Measurements from ENCODE around the gene SLC9A9.

SLC9A9 gene

DNA sequence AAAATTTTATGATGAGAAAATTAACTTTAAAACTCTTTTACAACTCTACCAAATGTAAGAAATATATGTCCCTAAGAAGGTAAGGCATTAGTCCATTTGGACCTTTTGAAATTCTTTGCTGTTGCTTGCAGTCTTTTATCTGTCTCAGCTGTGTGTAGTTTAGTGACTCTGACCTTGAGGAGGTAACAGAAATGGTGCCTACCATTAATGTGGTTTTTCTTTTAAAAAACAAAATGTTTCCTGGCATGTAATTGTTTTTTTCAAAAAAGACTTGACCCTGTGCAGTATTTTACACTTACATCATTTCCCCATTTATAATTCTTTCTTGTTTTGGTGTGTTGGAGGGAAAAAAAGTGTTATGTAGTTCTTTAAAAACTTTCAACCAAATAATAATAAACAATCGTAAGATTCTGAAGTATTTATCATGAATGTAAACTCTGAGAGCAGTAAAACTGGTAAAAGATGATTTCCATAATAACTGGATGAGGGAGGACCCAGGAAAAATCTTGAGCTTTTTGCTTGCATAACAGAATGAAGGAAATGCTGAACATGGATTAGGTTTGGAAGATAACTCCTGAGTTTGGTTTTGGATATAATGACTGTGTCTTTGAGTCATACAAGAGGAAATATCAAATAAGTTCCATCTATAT is 503.6 kb downstream of the SLC9A9 start:
- no peak for DNase-seq

DNA sequence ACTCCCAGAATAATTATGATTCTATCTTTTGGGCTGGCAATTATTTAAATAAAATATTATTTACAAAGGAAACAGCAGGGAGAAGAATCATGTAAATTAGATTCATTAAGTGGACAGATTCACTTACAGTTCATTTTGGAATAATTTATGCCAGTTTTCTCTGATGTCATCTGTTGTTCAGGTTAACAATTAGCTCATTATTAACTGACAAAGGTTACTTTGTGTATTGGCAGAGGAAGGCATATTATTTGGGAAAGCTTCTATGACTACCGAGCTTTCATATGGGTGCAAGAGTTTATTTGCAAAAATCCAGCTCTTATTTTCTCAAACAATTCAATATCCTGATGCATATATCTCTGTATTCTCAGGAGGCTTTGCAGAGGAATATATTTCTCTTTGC is 504.3 kb downstream of the SLC9A9 start:
- no peak for DNase-seq

DNA sequence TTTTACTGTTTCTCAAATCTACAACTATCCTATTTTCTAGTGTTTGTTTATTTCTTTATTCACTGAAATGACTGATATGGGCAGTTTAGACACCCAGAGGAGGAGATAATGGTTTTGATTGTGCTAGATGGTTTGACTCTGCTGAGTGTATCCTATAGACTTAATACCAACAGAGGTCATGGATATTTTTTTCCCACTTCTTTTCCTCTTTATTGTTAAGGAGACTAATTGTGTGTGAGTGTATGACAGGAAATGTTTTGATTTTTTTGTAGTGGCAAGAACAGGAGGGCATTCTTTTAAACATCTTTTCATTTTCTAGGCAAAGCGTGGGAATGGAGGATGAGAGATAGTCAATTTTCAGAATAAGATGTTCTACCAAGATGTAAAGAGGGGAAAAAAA is 505.2 kb downstream of the SLC9A9 start:
- DNase-seq: no peak

DNA sequence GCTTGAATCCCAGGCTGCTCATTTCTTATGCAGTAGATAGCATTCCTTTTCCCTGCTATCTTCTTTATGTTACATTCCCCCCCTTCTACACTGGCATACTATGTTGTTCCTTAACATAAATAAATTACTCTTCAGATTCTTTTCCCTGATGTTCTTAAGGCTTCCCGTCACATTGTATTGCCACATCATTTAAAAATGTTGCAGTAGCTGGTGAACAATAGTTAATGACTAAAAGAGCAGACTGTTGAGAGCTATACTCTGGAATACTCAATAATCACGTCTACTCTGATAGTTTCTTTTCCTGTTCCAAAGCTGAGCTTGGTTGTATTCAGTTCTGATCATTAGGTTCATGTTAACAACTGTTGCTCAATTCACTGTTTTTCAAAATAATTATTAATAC is 508.8 kb downstream of the SLC9A9 start:
- no peak for DNase-seq

DNA sequence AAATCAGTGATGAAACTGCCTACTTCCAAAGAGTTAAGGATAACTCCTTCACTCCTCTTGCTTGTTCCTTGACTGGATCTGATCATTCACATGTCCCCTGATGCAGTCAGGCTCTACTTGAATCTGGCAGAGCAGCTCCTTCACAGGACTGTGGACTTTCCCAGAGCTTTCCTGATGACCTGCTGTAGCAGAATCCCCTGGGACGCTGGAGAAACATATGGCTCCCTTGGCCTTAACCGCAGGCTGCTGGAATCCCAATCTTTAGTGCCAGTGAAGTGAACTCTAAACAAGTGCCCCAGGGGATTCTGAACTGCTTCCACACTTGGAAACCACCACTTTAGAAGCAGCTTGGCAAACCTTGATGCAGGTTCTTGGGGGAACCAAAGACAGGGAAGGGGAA is 510.9 kb downstream of the SLC9A9 start:
- no peak for DNase-seq

DNA sequence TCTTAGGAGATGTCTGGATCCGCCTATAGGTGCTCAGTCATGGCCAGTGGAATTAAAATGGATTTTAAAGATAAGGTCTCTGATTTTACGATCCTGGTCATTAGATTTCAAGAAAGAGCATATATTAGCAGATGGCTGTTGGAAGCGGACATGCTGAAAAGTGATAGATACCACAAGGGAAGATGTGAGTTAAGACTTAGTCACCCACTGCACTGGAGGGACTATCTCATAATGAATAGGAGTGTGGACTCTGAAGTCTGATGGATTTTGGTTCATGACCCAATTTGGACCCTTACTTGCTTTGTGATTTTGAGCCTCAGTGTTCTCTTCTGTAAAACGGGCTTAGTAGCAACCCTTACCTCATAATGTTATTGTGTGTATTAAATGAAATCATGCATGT is 514.0 kb downstream of the SLC9A9 start:
- no peak for DNase-seq

DNA sequence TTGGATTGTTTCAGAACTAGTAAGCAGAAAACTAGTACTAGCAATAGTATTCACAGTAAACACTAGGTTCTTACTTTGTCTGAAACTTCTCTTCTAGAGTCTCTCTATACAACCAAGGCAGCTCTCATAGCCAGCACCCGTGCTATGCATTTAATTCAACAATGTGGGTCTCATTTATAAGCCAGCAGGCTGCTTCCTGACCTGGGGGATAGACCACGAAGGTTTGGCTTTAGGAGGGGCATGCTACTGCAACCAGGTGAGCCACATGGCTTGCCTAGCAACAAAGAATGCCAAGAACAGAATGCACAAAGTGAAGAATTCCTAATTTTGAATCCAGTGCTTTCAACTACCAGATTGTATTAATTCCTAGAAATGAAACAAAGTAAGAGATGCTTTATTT is 514.9 kb downstream of the SLC9A9 start:
- no peak for DNase-seq

DNA sequence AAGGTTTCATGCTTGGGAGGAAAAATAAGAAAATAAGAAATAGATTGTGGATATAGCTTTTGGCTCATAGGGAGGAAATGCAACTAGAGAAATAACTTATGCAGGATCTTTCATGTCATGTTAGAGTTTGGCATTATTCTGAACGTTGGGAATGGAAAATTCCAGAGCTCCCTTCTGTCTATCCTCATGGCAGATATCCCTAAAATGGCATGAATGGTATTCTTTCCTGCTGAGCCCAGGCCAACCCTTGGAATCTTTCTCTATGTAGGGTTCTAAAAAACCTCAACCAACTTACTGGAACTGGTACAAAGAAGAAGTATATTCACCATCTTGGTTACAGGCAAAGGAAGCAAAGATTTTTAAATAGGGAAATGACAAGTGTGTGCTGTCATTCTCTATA is 516.2 kb downstream of the SLC9A9 start:
- no peak for DNase-seq

DNA sequence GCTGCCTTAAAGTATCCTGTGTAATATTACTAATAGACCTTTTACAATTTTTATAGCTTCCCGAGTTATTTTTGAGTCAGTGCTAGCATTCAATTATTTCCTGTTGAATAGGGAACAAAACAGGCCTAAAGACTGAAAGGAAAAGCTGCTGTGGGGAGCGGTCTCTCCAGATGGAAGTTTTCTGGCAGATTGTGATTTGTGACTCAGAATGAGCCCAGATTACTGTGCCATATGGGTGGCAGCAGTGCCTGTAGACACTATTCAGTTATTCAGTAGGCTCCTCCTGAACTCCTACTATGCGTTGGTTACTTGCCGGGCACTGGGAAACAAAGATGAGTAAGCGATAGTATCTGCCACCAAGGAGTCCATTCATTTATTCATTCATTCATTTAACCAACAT is 516.9 kb downstream of the SLC9A9 start:
- no peak for DNase-seq

DNA sequence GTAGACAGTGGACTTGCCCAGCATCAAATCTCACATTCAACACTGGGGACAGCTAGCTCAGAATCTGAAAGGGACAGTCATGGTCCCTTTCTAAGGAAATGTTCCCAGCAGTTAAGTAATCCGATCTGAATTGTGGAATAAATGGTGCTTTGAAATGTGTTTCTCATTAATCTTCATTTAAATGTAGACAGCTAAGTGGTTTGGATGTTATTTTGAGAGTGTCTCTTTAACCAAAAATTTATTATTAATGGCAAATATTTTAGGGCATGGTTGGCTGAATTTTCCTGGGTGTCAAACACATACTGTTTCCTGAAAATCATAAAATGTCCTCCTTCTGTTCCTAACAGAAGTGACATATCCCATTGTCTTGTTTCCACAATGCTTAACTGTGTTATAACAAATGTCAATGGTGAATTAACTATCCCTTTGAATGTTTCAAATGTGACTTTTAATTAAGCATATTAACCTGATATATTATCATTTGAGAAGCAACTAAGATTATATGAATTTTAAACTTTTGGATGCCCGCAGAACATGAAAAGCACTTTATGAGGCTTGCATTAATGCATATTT is 517.9 kb downstream of the SLC9A9 start:
- DNase-seq: no peak

DNA sequence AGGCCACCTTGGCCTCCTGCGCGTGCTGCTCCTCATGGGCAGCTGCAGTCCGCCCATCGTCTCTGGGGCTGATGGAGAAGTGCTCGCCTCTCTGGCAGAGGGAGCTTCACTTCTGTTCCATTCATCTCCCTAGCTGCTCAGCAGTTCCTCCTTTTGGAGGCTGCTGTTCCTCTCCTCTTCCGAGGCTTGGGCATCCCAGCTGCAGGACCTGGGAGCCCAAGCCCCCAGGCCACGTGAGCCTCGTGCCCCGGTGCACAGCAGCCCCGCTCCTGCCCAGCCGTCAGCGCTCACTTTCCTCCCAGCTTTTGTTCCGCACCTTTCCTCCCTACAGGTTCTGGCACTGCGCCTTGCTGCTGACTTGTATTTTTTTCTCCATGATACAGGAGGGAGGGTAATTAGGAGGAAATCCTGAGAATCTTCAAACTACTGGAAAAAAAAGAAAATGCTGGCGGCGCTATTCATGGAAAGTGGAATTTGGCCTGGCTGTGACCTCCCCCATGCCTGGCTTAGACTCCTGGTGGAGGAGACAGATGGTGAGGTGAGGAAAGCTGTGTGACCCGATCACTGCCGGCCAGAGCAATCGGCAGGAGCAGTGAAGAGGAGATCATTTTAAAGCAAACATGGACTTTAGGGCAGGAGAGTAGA is 518.6 kb downstream of the SLC9A9 start:
- DNase-seq: no peak

DNA sequence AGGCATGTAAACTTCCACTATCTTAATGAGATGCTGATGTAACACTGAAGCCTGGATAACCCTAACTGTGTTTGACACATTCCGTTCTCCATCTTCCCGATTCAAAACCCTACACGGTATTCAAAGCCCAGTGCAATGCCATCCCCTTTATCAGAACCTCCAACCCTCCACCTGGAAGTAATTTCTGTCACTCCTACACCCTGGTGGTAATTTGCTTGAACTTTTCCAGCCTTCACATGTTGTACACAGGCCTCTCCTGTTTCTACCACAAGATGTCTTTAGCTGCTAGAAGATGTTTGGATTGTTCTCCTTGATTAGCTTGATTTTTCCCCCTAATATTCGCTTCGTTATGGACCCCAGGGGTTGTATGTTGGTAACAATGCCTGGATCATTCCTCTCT is 519.8 kb downstream of the SLC9A9 start:
- DNase-seq: no peak

DNA sequence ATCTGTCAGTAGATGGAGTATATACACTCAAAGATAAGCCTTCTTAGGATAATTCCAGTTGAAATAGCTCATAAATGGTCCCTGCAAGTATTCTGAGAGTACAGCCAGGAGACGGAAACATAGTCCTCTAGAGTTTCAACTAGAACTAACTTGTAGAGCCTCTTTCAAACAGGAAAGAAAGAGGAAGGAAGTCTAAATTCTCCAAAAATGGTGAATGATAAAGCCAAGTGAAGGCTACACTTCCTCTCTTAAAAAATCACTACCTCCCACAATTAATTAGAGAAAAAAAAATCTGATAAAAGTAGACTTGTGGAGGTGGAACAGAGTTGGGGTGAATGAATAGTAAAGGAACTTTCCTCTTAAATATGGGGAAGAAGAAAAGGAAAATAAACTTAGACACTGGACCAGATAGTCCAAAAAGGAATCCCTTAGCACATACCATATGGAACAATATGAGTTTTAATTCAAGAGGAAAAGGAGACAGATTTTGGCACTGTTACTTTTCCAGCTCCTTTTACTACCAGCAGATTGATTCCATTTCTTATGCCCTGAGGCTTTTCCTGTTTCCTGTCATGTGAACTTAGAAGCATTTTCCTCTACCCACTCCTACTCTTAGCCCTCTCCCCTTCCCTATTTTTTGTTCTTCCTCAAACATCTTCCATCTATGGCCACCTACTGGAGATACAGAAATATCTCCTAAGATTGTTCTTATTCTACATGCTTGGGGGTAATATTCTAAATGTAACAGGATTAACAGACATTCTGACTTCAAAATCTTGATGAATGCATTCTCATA is 521.1 kb downstream of the SLC9A9 start:
- peak; percentile 26 for DNase-seq

DNA sequence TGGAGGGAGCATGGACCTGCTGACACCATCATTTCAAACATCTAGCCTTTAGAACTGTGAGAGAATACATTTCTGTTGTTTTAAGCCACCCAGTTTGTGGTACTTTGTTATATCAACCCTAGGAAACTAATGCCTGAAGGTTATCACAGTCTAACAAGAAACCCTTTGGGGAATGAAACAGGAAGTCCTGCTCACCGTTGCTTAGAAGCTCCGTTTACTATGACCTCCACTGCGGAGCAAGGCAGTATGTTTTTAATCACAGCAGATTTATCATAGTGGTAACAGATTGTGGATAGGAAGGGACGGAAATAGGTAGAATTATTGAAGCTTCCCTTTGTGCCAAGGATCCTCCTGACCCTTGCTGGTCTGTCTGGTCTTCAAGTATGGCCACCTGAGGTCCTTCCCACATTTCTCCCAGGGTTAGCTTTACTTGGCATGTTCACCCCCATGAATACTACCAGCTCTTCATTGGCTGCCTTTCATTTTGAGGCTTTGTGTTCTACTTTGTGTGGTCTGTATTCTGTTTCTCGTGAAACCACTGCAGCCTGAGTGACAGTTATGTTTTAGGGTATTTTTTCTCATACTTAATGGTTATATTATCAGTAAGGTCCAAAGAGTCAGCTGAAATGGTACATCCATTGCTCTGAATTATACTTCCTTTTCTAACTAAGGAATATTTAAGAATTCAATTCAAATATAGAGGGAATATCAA is 527.1 kb downstream of the SLC9A9 start:
- no peak for DNase-seq

DNA sequence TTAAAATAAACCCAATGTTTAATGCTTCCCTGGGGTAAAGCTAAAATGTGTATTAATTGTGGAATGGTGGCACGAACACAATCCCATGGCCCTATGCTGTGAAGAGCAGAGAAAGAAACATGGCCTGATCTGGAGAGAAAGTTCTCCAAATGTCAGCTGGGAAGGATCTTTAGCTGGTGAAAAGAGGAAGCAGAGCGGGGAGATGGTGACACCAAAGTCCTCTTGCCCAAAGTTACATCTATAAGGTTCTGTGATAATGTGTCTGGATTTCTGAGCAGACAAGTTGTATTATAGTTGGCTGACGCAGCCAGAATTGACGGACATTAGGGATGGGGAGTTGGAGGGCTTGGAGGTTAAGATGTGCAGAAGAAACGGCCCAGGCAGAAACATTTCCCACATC is 532.5 kb downstream of the SLC9A9 start:
- DNase-seq: no peak

DNA sequence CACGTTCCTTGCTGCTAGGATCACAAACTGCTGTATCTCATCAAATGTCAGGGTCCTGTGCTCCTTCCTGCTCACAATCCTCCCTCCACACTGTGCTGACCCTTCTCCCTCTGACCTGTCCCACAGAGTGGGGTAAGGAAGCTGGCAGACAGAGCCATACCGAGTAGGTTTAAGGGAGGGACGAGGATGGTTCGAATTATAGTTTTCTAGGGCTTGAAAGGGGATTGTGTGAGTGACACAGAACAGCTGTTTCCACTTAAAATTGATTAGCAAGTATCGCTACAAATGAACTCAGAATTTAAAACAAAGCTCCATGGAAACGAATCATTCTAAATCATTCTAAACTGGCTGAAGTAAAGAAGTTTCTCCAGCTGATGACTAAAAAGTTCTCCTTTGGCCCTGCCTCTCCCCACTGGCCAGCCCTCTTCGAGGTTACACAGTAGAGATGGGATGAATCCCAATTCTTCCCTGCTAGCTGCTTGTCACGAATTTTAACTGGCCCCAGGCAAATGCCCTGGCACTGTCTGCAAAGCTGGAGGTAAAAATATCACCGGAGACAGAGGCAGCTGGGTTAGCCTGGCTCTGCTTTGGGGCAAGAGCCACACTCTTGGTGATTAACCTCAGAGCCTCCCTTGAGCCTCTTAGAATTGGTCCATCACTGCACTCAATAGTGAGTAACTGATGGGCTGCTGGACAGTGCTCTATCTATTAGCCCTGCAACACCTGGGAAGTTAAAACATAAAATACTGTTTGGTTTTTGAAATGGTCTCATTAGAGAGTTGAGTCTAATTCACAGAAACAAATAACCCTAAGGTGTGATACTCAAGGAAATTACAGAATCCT is 533.8 kb downstream of the SLC9A9 start:
- DNase-seq: no peak

DNA sequence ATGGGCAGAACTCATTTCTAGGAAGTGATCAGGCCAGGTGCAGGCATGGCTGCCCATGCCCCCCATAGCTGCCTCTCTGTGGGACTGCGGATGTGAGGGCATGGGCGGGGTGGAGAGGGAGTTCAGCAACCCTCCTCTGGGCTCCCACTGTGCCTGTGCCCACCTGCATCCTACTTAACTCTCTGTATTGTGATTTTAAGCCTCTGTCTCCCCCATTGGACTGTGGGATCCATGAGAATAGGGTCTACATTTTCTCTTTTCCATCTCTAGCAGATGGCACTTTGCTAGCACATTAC is 534.4 kb downstream of the SLC9A9 start:
- DNase-seq: no peak

DNA sequence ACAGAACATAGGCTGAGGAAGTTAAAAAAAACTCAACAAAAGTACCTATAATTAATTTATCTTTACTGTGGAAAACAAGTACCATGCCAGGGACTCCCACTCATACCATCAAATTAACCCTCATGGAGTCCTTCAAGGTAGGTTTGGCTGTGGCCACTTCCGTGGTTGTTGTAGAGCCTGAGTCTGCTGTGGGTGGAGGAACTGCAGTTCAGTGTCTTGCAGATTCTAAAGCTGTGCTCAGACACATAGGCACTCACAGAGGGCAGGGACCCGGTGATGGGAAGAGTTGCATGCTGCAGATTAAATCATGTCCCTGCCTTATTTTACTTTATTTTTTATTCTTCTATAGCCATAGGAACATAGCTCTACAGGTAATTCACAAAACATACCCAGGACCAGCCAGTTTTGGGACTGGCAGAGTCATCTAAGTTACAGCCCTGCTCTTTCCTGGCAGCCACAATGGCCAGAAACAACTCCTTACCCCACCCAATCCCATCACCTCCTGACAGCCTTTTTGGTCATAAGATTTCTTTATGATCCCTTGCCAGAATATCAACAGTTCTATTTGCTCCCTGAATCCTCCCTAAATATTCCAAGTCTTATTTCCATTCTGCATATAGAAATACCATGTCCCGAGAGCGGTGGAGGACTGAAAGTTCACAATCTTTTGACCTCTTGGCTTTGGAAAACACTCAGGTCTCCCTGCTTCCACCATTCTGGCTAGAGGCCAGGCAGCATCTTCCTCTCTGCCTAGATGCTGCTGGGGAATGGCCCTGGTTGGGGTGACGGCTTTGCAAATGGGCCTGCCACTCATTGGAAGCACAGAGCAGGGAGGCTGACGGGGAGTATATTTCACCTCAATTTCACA is 535.0 kb downstream of the SLC9A9 start:
- DNase-seq: no peak

DNA sequence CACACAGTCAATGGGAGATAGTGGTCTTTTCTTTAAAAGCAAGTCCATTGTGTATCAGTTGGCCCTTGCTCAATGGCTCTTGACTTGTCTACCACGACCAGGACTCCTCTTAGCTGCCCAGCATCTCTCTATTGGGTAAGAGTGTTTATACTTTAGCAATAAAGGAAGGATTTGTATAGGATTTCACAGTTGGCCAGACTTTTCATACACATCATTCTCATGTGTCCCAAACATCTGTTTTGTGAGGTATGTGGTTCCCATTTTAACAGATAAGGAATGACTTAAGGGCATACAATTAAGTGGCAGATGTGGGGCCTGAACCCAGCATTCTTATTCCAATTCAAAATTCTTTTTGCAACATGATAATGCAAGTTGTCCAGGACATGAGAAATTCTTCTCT is 537.2 kb downstream of the SLC9A9 start:
- DNase-seq: no peak

DNA sequence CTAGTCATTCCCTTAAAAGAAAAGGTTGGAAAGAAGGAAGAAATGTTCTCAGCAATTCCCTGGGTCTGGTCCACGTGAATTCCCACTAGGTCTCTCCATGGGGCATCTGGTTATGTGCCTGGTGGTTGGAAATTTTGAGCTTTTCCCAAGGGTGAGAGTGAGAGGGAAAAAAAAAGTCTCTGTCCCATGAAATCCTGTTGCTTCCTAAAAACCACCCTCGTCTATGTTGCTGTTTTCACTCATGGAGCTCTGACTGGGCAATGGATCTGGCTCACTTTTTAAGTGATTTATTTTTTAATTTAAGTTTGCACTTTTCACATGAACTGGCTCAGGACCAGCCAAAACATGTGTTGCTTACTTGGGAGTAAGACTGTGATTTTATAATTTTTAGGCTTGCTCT is 538.6 kb downstream of the SLC9A9 start:
- DNase-seq: no peak

DNA sequence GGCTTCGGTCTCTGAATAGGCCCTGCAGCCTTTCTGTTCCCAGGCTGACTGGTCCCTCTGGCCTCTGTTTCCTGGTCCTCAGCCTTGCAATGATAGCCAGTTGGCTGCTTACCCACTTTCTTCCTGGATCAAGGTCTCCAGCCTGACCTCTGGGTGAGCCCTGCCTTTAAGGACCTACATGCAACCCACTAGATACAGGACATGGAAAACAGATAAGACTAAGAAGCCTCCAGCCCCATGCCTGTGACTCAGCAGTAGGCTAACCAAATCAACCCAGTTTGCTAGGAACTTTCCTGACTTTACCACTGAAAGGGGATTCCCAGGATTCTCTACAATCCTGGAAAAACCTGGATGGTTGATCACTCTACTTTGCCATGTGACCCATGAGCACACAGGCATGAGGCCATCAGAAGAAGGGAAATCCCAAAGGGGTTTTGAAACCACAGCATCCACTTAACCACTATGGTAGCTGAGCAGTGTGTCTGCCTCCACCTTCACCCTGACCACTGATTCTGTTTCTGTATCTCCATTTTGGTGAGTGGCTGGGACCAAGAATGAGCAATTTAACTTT is 540.6 kb downstream of the SLC9A9 start:
- peak; percentile 96 for DNase-seq
